ENCODE data around the gene MRPL18.
"Not testable (repeated sequence)": the region's sequence is repeated elsewhere in the genome, so short reads cannot be mapped to it uniquely, and the experiment has no call there.

Gene MRPL18

DNA sequence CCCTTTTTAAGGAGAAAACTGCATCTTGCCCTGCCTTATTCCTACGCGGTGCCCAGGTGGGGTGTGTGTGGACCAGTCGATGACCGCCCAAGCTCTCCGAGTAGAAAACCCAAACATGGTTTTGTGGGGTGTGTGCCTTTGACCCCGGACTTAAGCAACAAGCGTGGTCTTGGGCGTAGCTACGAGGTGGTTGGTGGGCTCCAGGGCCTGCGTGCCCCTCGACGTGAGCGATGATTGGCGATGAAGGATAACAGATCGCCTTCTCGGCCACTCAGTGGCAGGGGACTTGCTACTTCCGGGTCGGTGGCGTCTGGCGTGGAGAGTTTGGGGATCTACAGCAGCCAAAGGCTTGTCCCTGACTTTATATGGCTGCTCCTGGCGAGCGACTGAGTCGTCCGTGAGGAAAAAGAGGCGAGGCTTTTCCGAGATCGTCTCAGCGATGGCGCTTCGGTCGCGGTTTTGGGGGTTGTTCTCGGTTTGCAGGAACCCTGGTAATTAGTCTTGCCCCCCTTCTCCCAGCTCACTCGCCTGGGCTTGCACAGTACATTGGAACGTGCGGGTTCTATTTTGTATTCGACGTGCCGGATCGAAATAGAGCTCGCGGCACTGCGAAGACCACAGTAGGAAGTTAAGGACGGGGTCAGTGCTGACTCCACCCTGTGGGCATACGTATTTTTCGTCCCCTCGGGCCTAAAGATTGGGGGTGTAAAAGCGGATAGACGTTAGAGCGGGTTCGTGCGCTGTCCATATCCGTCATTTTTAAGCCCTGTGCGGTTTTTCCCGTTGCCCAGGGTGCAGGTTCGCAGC is at the start of gene MRPL18:
Gene MRPL18 (plus strand): TSS at position 319 of the 807 bp plus-strand sequence. CDS start 121 bp downstream, at position 440.
- peak; percentile 74 to 83 for DNase-seq (ENCODE audit: low read depth in 2 of 2)

DNA sequence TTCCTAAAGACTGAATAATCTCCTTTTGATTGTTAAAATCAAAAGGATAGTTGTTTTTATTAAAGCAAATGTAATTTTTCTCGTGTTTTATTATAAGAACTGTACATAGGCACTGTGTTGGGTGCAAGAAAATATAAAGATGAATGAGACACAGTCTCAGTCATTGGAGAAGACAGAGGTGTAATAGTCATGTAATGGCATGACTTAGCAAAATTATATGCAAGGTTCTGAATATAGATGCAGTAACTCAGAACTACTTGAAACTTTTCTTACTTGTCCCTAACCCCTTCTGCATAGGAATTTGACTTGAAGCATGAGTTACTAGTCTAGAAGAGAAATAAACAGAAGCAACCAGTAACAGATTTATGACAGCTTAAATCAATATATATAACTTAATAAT is 48.1 kb upstream of the MRPL18 start:
- no peak for DNase-seq (ENCODE audit: low read depth in 2 of 2)

DNA sequence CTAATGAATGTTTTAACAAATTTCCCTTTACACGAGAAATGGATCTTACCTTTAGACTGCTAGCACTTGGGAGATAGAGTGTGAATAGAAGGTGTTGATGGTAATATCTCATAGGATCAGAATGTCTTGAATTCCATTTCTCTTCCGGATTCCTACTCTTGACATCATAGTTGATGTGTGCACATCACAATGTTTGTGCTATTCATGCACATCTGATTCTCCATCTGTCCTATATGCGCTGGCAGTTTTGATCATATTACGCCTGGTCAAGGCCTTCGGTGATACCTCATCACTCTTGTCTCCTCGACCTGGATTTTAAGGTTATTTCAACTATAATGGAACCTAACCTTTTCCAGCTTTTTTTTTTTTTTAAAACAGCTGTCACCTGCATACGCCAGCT is 45.2 kb upstream of the MRPL18 start:
- DNase-seq (ENCODE audit: low read depth in 2 of 2): no peak

DNA sequence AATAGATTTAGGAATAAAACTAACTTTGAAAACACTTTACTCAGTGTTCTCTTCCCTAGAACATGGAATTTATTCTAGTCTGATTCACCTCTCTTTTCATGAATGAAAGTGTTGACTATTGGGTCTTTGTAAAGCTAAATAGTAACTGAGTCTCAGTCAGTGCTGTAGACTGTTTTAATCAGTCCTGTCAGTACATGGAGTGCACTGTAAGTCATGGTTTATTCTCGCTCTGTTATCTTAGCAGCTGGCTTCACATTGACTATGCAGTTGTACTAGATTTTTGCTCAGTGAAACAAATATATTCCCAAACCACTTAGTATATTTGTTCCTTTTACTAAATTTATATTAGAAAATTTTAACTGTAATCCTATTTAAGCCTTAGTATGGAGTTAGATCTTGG is 43.5 kb upstream of the MRPL18 start:
- DNase-seq (ENCODE audit: low read depth in 2 of 2): no peak

DNA sequence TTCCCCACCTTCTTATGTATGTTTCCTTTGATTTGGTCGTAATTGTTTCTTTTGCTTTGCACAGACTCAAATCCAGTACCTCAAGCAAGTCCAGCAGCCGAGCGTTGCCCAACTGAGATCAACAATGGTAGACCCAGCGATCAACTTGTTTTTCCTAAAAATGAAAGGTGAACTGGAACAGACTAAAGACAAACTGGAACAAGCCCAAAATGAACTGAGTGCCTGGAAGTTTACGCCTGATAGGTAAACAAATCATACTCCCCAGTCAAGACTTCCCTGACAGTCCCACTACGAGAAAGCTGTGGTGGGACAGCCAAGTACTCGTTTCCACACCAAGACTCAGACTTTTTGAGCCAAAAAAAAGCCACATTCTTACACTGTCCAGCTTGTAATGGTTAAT is 42.1 kb upstream of the MRPL18 start:
- DNase-seq (ENCODE audit: low read depth in 2 of 2): not testable (repeated sequence)

DNA sequence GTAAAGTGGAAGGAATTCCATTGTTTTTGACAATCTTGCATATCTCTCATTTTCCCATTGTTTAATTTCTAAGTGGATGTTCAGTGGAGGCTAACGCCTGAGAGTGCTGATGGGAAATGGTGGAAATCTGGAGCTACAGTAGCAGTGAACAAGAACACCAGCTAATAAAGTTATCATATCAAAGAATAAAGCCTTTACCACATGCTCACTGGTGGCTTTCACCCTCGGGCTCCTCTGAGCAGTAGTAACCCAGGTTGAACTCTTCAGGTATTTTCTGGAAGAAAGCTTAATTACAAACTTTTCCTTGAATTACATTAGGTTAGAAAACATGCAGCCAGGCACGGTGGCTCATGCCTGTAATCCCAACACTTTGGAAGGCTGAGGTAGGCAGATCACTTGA is 38.8 kb upstream of the MRPL18 start:
- DNase-seq (ENCODE audit: low read depth in 2 of 2): no peak

DNA sequence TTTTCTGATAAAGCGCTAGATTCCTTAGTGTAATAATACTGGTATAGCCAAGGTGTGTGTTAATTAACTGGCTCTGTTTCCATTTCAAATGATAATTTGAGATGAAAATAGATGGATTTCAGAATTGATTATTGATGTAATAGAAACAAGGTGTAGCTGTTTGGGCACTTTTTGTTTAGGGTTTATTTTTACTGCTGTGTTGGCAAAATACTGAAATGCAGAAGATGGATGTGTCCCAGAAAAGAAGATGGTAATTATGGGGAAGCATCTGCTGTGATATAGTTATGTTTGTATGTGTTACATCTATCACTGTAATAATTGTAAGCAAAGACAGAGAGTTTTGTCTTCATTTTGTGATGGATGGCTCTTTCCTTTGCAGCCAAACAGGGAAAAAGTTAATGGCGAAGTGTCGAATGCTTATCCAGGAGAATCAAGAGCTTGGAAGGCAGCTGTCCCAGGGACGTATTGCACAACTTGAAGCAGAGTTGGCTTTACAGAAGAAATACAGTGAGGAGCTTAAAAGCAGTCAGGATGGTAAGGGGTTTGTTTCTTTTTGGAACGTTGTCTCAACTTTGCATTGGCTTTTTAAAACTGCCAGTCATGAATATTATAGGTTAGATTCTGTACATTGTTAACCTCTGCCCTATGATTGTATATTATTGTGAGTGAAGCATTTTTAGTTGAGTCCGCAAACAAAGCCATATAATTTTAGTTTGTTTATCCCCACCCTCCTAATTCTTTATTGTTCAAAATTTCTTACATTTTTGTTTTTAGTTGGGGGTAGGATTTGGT is 37.0 kb upstream of the MRPL18 start:
- DNase-seq (ENCODE audit: low read depth in 2 of 2): no peak

DNA sequence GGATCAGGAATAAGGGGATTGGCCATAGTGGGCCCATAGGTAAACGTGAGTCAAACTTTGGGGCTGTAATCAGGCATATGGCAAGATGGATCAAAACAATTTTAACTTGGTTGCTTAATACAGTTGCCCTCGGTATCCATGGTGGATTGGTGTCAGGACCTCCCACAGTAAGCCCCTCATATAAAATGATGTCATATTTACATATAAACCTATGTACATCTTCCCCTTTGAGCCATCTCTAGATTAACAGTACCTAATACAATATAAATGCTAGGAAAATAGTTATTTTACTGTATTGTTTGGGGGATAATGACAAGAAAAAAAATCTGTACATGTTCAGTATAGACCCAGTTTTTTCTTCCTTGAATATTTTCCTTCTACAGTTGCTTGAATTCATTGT is 35.9 kb upstream of the MRPL18 start:
- no peak for DNase-seq (ENCODE audit: low read depth in 2 of 2)

DNA sequence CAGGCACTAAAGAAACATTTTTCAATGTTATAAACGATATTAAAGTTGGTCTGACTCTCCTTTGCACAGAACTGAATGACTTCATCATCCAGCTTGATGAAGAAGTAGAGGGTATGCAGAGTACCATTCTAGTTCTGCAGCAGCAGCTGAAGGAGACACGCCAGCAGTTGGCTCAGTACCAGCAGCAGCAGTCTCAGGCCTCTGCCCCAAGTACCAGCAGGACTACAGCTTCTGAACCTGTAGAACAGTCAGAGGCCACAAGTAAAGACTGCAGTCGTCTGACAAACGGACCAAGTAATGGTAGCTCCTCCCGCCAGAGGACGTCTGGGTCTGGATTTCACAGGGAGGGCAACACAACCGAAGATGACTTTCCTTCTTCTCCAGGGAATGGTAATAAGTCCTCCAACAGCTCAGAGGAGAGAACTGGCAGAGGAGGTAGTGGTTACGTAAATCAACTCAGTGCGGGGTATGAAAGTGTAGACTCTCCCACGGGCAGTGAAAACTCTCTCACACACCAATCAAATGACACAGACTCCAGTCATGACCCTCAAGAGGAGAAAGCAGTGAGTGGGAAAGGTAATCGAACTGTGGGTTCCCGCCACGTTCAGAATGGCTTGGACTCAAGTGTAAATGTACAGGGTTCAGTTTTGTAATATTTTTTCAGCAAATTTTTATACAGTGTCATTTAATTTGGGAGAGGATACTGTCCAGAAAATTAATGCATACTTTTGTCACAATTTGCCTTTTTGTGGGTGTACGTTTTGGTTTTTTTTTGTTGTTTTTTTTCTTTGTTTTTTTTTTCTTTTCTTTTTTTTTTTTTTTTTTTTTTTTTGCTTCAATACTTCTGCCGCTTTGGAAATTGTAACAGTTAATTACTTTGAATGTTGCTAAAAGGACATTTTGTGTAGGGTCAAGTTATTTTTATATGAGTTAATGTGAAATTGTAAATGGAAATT is 35.0 kb upstream of the MRPL18 start:
- DNase-seq (ENCODE audit: low read depth in 2 of 2): no peak

DNA sequence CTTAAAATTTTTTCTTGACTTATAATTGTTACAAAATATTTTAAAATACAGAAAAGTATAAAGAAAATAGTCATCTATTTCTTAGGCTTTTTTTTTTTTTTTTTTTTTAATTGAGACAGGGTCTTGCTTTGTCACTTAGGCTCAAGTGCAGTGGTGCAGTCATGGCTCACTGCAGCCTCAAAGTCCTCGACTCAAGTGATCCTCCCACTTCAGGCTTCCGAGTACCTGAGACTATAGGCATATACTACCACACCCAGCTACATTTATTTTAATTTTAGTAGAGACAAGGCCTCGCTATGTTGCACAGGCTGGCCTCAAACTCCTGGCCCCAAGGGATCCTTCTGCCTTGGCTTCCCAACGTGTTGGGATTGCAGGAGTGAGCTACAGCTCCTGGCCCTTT is 33.8 kb upstream of the MRPL18 start:
- DNase-seq (ENCODE audit: low read depth in 2 of 2): no peak

DNA sequence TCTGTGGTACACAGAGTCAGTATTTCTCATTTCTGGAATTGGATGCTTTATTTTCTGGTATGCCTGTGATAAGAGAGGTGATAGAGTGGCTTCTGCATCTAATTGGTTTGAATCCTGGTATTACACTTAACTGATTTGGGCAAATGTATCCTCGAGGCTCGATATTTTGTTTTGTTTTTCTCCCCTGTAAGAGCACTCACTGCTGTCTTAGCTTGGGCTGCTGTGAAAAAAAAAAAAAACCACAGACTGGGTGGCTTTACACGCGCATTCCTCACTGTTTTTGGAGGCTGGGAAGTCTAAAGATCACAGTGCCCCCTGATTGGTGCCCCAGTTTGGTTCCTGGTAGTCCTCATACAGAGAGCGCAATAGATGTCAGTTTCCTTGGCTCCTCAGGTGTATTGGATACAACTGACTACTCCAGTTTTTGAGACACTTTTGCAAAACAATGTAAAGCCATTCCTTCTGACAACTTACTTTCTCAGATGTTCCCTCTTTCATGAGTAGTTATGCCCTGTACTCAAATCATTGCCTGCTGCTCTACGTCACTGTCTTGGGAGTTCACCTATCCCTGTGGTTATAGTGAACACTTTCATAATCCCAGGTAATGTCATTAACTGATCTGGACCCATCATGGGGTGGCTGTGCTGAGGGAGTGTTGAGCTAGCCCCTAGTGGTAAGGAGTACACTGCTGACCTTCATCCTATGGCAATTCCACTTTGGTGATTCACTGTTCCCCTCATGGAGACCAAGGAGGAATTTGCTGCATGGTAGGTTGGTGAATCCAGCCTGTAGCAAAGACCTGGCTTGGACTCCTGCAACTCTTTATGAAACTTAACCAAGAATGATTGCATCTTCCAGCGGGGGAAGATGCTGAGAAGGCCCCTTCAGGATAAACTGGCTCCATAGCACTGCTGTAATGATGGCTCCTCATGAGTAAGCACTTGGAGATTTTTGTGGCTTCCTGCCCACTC is 32.0 kb upstream of the MRPL18 start:
- DNase-seq (ENCODE audit: low read depth in 2 of 2): no peak

DNA sequence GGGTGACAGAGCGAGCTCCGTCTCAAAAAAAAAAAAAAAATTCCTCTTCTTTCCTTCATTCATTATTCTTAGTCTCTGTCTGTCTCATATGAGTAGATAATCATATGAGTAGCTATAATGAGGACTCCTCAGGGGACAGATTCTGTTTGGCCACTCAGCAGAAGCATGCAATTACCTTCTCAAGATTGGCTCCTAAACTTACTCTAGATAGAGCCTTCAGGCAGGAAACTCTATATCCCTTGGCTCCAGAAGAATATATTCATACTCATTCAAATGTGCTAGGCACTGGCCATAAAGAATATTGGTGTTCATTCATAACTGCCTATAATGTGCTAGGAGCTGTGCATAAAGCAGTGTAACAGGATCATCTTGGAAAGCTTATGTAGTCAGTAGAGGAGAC is 30.6 kb upstream of the MRPL18 start:
- DNase-seq (ENCODE audit: low read depth in 2 of 2): no peak

DNA sequence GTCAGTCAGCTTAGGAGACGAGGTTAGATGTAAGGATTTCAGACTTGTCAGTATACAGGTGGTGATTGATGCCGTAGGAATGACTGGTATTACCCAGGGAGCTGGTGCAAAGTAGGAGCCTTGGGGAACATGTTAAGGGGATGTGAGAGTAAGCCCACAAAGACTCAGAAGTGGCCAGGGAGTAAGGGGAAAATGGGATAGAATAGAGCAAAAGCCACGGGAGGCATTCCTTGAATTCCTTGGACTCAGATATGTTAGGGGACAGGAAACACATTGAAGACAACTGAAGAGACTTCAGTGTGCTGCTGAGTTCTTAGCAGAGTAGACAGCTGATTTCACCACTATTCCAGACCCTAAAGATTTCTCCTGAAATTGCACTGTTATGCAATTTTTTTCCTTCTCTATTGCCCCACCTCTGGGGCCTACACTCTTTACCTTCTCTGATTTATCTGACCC is 29.6 kb upstream of the MRPL18 start:
- no peak for DNase-seq (ENCODE audit: low read depth in 2 of 2)

DNA sequence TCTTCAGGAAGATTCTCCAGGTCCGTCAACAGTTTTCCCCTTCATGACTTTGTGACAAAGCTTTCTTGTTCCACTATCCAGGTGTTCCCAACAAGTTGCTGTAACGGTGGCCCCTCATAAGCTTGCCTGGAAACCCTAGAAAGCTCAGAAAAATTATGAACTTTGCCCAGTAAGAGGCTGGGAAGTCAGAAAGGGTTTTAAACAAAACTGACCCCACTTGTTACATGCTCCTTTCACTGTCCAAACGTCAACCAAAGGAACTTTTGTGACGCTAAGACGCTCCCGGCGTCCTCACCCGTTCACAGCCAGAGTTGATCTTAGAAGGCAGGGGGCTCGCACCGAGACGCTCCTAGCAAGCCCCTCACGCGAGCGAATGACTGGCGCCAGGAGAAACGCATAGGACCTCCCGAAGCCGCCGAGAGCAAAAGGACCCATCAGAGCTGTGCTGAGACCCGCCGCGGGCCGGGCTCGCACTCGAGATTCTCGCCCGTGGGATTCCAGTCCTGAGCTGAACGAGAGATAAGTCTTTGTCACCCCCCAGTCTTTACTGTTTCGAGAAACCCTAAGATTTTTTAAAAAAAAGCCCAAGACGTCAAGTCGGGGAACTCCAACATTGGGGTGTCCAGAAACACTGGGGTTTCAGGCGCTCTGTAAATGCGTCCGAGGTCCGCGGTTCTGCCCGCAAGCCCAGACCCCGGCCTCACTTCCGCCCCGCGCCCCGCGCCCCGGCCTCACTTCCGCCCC is 29.0 kb upstream of the MRPL18 start:
- no peak for DNase-seq (ENCODE audit: low read depth in 2 of 2)

DNA sequence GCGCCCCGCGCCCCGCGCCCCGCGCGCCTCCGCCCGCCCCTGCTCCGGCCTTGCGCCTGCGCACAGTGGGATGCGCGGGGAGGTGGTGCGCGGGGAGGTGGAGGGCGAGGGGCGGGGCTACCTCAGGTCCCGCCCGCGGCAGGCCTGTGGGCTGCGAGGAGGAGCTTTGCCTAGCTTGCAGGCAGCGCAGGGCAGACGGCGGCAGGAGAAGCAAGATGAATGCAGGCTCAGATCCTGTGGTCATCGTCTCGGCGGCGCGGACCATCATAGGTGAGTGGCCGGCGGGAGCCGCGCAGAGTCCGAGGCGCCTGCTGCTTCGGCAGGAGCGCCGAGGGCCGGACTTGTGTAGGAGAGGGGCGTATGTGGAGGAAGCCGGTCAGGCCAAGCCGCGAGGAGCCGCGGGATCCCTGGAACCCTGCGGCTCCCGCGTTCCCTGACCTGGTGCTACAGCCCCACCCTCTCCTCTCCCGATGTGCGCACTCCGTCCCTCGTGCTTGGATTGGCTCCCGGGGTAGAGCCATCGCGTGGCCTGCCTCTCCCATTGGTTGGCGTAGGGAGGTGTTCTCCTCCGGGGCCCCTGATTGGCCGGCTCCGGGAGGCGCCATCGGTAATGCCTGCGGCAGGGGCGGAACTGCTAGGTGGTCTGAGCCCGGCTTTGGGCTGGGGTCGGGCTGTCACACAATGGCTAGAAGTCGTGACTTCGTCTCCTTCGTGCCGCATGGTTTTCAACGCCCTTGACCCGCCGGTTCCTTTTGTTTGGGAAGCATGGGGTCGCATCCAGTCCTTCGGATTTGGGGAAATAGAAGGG is 28.2 kb upstream of the MRPL18 start, which contains the start of gene ACAT2:
Gene ACAT2 (plus strand): TSS at position 173 of the 808 bp plus-strand sequence. CDS start 43 bp downstream, at position 216.
- peak; percentile 79 to 85 for DNase-seq (ENCODE audit: low read depth in 2 of 2)

DNA sequence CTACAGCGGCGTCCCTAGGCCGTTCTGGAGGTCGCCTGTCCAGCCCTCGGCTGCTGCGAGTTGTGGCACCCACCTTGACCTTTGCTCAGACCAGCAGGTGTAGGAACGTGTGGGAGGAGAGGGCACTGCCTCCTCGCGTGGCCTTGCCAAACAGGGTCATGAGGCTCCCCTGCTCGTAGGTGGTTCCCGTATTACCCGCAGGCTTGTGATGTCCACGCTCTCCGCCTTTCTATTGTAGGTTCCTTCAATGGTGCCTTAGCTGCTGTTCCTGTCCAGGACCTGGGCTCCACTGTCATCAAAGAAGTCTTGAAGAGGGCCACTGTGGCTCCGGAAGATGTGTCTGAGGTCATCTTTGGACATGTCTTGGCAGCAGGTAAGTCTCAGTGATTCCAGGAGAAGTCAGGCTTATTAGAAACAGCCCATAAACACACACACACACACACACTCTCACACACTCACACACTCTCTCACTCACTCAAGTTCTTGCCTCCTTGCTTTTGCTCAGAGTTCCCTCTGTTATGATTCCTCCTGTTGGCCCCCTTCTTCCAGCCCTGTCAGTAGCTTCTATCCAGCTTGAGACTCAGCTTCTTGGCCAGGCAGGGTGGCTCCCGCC is 27.5 kb upstream of the MRPL18 start:
- DNase-seq (ENCODE audit: low read depth in 2 of 2): peak in 1 of 2 donors; percentile 1

DNA sequence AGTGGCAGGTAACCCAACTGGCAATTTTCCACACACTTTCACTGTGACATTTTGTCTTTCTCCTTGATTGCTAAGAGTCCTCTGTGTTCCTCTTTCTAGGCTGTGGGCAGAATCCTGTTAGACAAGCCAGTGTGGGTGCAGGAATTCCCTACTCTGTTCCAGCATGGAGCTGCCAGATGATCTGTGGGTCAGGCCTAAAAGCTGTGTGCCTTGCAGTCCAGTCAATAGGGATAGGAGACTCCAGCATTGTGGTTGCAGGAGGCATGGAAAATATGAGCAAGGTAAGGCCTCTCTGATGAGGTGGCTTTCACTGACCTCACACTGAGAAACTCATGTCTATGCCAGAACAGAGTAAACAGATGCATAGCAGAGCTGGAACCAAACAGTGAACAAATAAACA is 23.4 kb upstream of the MRPL18 start:
- DNase-seq (ENCODE audit: low read depth in 2 of 2): no peak

DNA sequence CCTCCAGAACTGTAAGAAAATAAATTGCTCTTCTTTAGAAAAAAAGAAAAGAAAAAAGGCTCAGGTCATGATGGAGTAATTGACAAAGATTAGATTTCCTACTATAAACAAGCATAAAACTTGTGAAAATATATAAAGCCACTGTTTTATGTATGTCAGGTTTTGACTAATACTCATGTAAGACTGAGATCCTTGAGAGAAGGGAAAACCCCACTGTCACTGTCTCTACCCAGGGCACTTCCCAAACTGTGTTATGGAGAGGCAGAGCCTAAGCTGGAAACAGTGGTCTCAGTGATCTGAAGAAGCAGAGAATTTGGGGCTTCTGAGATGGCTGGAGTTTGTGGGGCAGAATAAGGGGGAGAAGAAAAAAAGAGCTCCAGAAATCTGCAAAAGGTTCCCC is 20.8 kb upstream of the MRPL18 start:
- DNase-seq (ENCODE audit: low read depth in 2 of 2): no peak

DNA sequence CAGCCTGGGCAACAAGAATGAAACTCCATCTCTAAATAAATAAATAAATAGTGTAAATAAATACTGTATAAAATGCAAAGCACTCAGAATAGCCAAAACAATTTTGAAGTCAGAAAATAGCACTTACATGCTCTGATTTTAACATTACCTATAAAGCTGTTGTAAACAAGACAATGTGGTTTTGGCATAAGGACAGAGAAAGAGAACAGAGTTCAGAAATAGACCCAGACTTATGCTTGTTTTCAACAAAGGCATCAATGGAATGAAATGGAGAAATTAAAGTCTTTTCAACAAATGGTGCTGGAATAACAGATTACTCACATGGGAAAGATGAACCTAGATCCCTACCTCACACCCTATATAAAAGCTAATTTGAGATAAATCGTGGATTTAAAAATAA is 18.1 kb upstream of the MRPL18 start:
- DNase-seq (ENCODE audit: low read depth in 2 of 2): no peak
